Skeletal muscle tissue (tissue), 4 donors: ENCODE data around the gene ZNF581. TPM values are rescaled to one million over a fixed set of nuclear protein-coding genes. Genes with fewer than 3 reads are reported as not detected.

Experiments
- H3K27ac ChIP-seq: one replicate; pipeline ENCODE4 v1.7.0; 2013; ENCODE audit warnings: mild to moderate bottlenecking, low read depth, low read length, inconsistent platforms
- H3K27me3 ChIP-seq, 3 donors: one replicate each; pipeline ENCODE4 v1.7.0; 2013; ENCODE audit warnings: low read length in 3 of 3; ENCODE audit not compliant: control insufficient read depth in 3 of 3, insufficient read depth in 3 of 3
- H3K36me3 ChIP-seq, 3 donors: one replicate each; pipeline ENCODE4 v1.7.0; 2013; ENCODE audit warnings: low read length in 3 of 3; ENCODE audit not compliant: control insufficient read depth in 3 of 3, insufficient read depth in 3 of 3
- H3K4me1 ChIP-seq, 3 donors: one replicate each; pipeline ENCODE4 v1.7.0; 2013; ENCODE audit warnings: low read length in 3 of 3, mild to moderate bottlenecking in 3 of 3; ENCODE audit not compliant: control insufficient read depth in 3 of 3, insufficient read depth in 3 of 3
- H3K4me3 ChIP-seq, 3 donors: one replicate each; pipeline ENCODE4 v1.7.0; 2013; ENCODE audit warnings: low read length in 3 of 3
- H3K9ac ChIP-seq, 3 donors: one replicate each; pipeline ENCODE4 v1.7.0; 2013; ENCODE audit warnings: low read length in 3 of 3, mild to moderate bottlenecking in 3 of 3, moderate library complexity in 2 of 3, low read depth in 1 of 3
- H3K9me3 ChIP-seq, 3 donors: one replicate each; pipeline ENCODE4 v1.7.0; 2013; ENCODE audit warnings: low read length in 3 of 3; ENCODE audit not compliant: control insufficient read depth in 3 of 3
- total RNA-seq: library from RNA; depleted of rRNA; stranded (reverse); fragments of >200 nt; gene quantifications from one replicate; pipeline ENCODE4 v1.2.3, GENCODE V29; 2014
- donor health status: Osteomylitis.

Gene ZNF581, protein sequence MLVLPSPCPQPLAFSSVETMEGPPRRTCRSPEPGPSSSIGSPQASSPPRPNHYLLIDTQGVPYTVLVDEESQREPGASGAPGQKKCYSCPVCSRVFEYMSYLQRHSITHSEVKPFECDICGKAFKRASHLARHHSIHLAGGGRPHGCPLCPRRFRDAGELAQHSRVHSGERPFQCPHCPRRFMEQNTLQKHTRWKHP
- total RNA-seq: 17.2 TPM

GRCh38 chr19:55643003-55643886 is at the start of gene ZNF581:
ZNF581 (plus strand) TSS chr19:55643649; CDS start chr19:55644572, 923 bp downstream.
- Histone ChIP-seq H3K9me3 (no peaks in the 10 kb centered on the region), H3K36me3 (peaks cover 10 to 14% (median 12%) of the 10 kb centered on the region in 3 donors), H3K27me3 (no peaks in the 10 kb centered on the region), H3K9ac (peak within 1 kb of the TSS; percentile 78 to 87 (median 82)), H3K4me1 (peaks cover 55 to 63% (median 61%) of the 10 kb centered on the region in 3 donors), H3K27ac (peak within 1 kb of the TSS; percentile 65), H3K4me3 (peak within 1 kb of the TSS; percentile 81 to 86 (median 81))

DNA sequence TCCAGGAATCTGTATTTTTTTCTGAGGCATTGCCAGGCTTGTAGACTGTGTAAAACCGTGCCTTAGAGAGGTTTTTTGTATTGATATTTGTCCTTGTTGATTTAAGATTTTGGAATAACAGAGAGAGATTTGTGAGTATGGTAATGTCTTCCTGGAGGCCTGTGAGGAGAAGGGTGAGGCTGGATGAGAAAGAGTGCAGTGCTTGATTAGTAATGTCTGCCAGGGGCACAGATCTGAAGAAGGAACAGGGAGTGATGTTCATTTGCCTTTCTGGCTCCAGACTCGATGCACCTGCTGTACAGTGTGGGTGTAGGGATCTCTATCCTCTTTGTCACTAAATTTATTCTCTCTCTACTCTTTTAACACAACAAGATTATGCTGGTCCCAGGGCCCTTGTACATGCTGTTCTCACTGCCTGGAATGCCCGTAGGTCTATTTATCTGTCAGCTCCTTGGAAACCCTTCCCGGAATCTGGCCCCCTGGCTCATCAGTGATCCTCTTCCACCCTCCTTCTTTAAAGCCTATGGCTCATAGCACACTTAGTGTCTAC is 48.4 kb upstream of the ZNF581 start:
- Histone ChIP-seq H3K4me1 (peaks cover 5 to 11% (median 8%) of the 10 kb centered on the region in 3 donors), H3K27me3 (no peaks in the 10 kb centered on the region), H3K36me3 (peaks cover 18 to 32% (median 24%) of the 10 kb centered on the region in 3 donors), H3K4me3 (peak overlapping the region in 1 of 3 donors; percentile 13), H3K9ac (no peak overlapping the region), H3K9me3 (no peaks in the 10 kb centered on the region), H3K27ac (no peak overlapping the region)

DNA sequence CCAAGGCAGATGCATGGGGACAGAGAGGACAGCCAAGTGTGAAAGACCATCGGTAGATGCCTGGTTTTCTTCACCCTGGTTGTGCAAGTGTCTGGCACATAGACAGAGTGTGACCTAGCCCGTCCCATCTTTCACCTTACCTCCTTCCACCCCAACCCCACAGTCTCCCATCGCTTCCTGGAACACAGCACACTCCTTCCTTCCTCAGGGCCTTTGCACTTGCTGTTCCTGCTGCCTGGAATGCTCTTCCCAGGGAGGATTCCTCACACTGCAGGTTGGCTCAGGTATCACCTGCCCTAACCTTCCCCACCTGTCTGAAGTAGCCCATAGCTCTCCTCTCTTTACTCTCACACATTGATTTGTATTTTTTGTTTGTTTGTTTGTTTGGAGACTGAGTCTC is 47.1 kb upstream of the ZNF581 start:
- H3K9me3 ChIP-seq: no peaks in the 10 kb centered on the region
- H3K36me3 ChIP-seq: peaks cover 18 to 31% (median 24%) of the 10 kb centered on the region in 3 donors
- H3K27me3 ChIP-seq: no peaks in the 10 kb centered on the region
- no peak overlapping the region for H3K4me3 ChIP-seq
- H3K27ac ChIP-seq: no peak overlapping the region
- peaks cover 12 to 19% (median 15%) of the 10 kb centered on the region in 3 donors for H3K4me1 ChIP-seq
- peak overlapping the region in 1 of 3 donors; percentile 16 for H3K9ac ChIP-seq

DNA sequence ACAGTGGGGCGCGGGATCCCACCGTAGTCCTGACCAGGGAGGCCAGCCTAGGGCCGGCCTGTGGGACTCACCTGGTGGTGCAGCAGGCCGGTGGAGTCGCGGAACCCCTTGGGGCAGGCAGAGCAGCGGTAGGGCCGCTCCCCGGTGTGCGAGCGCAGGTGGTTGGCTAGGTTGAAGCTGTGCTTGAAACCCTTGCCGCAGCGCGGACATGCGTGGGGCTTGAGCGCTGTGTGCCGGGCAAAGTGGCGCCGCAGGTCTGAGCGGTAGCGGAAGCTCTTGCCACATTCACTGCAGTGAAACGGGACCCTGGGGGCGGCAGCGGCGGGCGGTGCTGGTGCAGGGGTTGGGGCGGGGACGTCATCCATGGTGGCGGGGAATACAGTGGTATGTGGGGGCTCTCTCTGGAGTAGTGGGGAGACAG is 45.9 kb upstream of the ZNF581 start:
- Histone ChIP-seq H3K9me3 (no peaks in the 10 kb centered on the region), H3K27ac (no peak overlapping the region)

DNA sequence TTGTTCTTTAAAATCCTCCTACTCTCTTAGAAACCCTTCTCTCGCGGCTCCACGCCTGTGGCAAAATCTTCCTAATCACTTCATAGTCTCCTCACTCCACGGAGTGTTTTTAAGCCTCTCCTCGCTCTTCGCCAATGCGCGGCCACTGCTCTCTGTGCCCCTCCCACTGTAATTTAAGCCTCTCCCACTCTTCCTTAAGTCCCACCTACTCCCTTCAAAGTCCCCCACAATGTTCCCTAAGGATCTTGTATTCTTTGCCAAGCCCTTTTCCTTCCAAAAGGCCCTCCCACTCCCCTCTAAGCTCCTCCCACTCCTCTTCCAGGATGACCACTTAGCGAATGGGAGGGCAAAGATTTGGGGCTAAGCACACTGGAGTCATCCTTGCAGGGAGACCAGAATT is 45.4 kb upstream of the ZNF581 start:
- Histone ChIP-seq H3K4me3 (no peak overlapping the region), H3K27me3 (no peaks in the 10 kb centered on the region), H3K9ac (no peak overlapping the region), H3K27ac (peak overlapping the region; percentile 98), H3K9me3 (no peaks in the 10 kb centered on the region), H3K4me1 (peaks cover 14 to 20% (median 17%) of the 10 kb centered on the region in 3 donors), H3K36me3 (peaks cover 10 to 28% (median 19%) of the 10 kb centered on the region in 3 donors)

More for the DNA sequence above, 45.9 kb upstream of the ZNF581 start:
- Histone ChIP-seq H3K4me3 (no peak overlapping the region), H3K27me3 (no peaks in the 10 kb centered on the region), H3K9ac (no peak overlapping the region), H3K4me1 (peaks cover 14 to 20% (median 17%) of the 10 kb centered on the region in 3 donors), H3K36me3 (peaks cover 10 to 28% (median 19%) of the 10 kb centered on the region in 3 donors)

DNA sequence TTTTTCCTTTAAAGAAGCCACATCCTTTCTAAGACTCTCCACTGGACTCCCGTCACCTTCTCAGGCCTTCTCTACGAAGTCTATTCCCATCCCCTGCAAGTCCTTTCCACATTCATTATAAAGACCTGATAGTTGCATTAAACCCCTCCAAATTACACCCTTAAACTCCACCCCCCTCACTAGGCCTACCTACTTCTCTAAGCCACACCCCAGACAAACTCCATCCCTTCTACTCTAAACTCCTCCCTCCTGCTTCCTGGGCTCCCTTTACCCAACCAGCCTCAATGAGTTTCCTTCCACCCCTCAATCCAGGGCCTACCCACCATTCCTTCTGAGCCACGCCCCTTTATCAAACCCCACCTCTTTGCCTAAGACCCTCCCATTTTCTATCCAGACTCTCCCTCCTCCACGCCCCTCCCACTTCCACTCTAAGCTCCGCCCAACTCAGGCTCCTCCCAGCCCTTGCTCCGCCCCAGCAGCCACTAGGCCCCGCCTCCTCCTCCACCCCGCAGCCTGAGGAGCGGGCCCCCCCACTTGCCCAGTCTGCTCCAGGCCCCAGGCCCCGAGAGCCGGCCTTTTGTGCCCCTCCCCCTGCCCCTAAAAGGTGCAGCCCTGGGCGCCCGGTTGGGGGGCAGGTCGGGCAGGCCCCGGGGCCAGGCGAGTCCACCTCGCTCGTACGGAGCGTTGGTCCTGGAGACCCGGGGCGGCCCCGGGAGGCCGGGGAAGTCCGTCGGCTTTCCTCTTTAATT is 44.6 kb upstream of the ZNF581 start:
- Histone ChIP-seq H3K36me3 (peaks cover 8 to 23% (median 18%) of the 10 kb centered on the region in 3 donors), H3K27ac (peak overlapping the region; percentile 98), H3K9ac (peak overlapping the region; percentile 77 to 95 (median 94)), H3K4me1 (peaks cover 14 to 20% (median 17%) of the 10 kb centered on the region in 3 donors), H3K9me3 (no peaks in the 10 kb centered on the region), H3K27me3 (no peaks in the 10 kb centered on the region), H3K4me3 (peak overlapping the region; percentile 77 to 95 (median 79))

DNA sequence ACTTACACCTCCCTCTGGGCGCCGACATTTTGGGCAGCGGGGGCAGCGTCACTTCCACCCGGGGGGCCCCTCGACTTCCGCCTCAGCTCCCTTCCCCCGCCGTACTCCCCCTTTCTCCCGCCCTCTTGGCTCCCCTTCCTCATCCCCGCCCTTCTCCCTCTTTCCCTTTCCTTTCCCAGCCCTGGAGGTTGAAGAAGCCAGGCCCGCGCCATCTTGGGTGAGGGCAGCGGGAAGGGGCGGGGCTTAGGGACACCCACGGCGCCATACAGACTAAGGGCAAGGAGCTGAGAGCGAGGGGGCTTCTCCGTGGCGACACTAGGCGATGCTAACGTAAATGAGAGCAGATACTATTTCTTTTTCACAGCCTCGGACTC is 44.0 kb upstream of the ZNF581 start, which contains the start of gene FIZ1:
Gene FIZ1 (minus strand): TSS at position 50 of the 374 bp plus-strand sequence. CDS start 1,652 bp downstream, outside the sequence.
- Histone ChIP-seq H3K9ac (peak within 1 kb of the TSS; percentile 93 to 95 (median 94)), H3K4me1 (peaks cover 15 to 21% (median 17%) of the 10 kb centered on the region in 3 donors), H3K9me3 (no peaks in the 10 kb centered on the region), H3K27ac (peak within 1 kb of the TSS; percentile 98), H3K27me3 (no peaks in the 10 kb centered on the region), H3K36me3 (peaks cover 8 to 22% (median 17%) of the 10 kb centered on the region in 3 donors), H3K4me3 (peak within 1 kb of the TSS; percentile 79 to 95 (median 93))

- no peaks in the 10 kb centered on the region for H3K27me3 ChIP-seq
- peak within 1 kb of the TSS; percentile 79 to 95 (median 93) for H3K4me3 ChIP-seq
- H3K4me1 ChIP-seq: peaks cover 17 to 26% (median 19%) of the 10 kb centered on the region in 3 donors
- peak within 1 kb of the TSS; percentile 98 for H3K27ac ChIP-seq
- no peaks in the 10 kb centered on the region for H3K9me3 ChIP-seq
- H3K36me3 ChIP-seq: peaks cover 5 to 16% (median 13%) of the 10 kb centered on the region in 3 donors
- peak within 1 kb of the TSS; percentile 93 to 95 (median 94) for H3K9ac ChIP-seq
Observed at GRCh38 chr19:55599842-55600661, 43.4 kb upstream of the ZNF581 start, which contains the start of gene ZNF524. ZNF524 (plus strand) TSS chr19:55600288; CDS start chr19:55602113, 1,825 bp downstream.
